Spleen (tissue), 11 donors: ENCODE measurements around the gene PARP9. TPM values are rescaled to one million over a fixed set of nuclear protein-coding genes. Genes with fewer than 3 reads are reported as not detected.

Experiments used
- DNase-seq: peaks from one replicate; pipeline ENCODE4 v3.0.0-alpha.2; 2020
- H3K27ac ChIP-seq, 8 donors: fragments of 200-600 bp; sonication (generic) in 7 of 8; 1 replicate in 4 of 8; 2 replicates in 4 of 8; pipeline versions ENCODE4 v1.5.0 to v1.8.0; 2016 to 2021; ENCODE audit warnings: inconsistent platforms in 4 of 8, mild to moderate bottlenecking in 4 of 8, moderate library complexity in 1 of 8
- H3K27me3 ChIP-seq, 7 donors: fragments of 200-600 bp; sonication (generic) in 6 of 7; replicated peaks in 1 of 7; 1 replicate in 4 of 7; 2 replicates in 3 of 7; pipeline versions ENCODE4 v1.5.0 to v1.8.0; 2016 to 2021; ENCODE audit warnings: inconsistent platforms in 3 of 7, mild to moderate bottlenecking in 1 of 7
- H3K36me3 ChIP-seq, 6 donors: fragments of 200-600 bp; sonication (generic) in 5 of 6; 1 replicate in 4 of 6; 2 replicates in 2 of 6; pipeline versions ENCODE4 v1.5.0 to v1.8.0; 2016 to 2021; ENCODE audit warnings: inconsistent platforms in 2 of 6
- H3K4me1 ChIP-seq, 6 donors: fragments of 200-600 bp; sonication (generic) in 5 of 6; 1 replicate in 3 of 6; 2 replicates in 3 of 6; pipeline versions ENCODE4 v1.5.0 to v1.8.0; 2016 to 2021; ENCODE audit warnings: inconsistent platforms in 3 of 6
- H3K4me3 ChIP-seq, 8 donors: fragments of 200-600 bp; sonication (generic) in 7 of 8; 1 replicate in 4 of 8; 2 replicates in 4 of 8; pipeline versions ENCODE4 v1.5.0 to v1.8.0; 2016 to 2021; ENCODE audit warnings: inconsistent platforms in 4 of 8, mild to moderate bottlenecking in 4 of 8, moderate library complexity in 2 of 8
- H3K9me3 ChIP-seq, 8 donors: fragments of 200-600 bp; sonication (generic) in 7 of 8; 1 replicate in 4 of 8; 2 replicates in 4 of 8; pipeline versions ENCODE4 v1.5.0 to v1.8.0; 2016 to 2021; ENCODE audit warnings: inconsistent platforms in 4 of 8
- POLR2A ChIP-seq, 3 donors: fragments of 450-650 bp; IDR thresholded peaks; one replicate each; pipeline ENCODE4 v1.5.1; 2017; ENCODE audit warnings: antibody characterized with exemption in 3 of 3, mild to moderate bottlenecking in 1 of 3
- POLR2AphosphoS5 ChIP-seq, 3 donors: sonication (generic); formaldehyde crosslinking; IDR thresholded peaks; one replicate each; pipeline ENCODE4 v1.5.1; 2017; ENCODE audit warnings: antibody characterized with exemption in 3 of 3
- WGBS, 5 donors: extraction: QIAGEN DNeasy Blood & Tissue Kit in 3 of 5; methylation state at CpG; one replicate each; pipeline versions ENCODE4 v1.1.5 to v1.1.7; 2013 to 2018; 5-methylcytosine and 5-hydroxymethylcytosine counted together
- intact Hi-C: fragments of 100-400 bp; cut with DNase I; formaldehyde crosslinking; loops from one replicate; pipeline ENCODE4 v1.15.0; 2023; ENCODE audit warnings: low total_unique reads
- polyA plus RNA-seq, 3 donors: library from polyadenylated mRNA; stranded (reverse); fragments of 200-250 nt; gene quantifications; one replicate each; pipeline ENCODE4 v1.2.1, GENCODE V29; 2013
- total RNA-seq, 7 donors: library from RNA; depleted of rRNA in 3 of 7; stranded (reverse); fragments of >200 nt in 3 of 7; fragmentation: NEBNext Ultra II Directional in 4 of 7; extraction: Animal tissue kit (Norgen Biotek cat#: 25700) in 4 of 7; gene quantifications; one replicate each; pipeline versions ENCODE4 v1.1.0 to v1.2.1, GENCODE V29; 2016 to 2021
- TF ChIP-seq, protein P1 (sequence below), 11 experiments: fragments of 200-600 bp in 7 of 11; fragments of 450-650 bp in 4 of 11; sonication (generic) in 4 of 11; IDR thresholded peaks in 8 of 11; conservative IDR thresholded peaks in 3 of 11; 1 replicate in 7 of 11; 2 replicates in 4 of 11; pipeline versions ENCODE4 v1.4.0 to v1.8.0; 2016 to 2021; ENCODE audit warnings: antibody characterized with exemption in 11 of 11, inconsistent platforms in 4 of 11, mild to moderate bottlenecking in 1 of 11
- donor health status: healthy with polysubstance abuse.
- donor health status: DM: no; HTN: no; CAD: no; lungs with moderate emphysema.
- donor health status: DM: no; HTN: no; CAD: no.
- donor health status: Bipolar disorder and iron deficiency.
- donor health status: healthy.
- donor health status: DM: no; HTN: no; CAD: no.
- donor health status: DM: yes; HTN: yes; CAD: no.

PARP9 gene
- total and polyA plus RNA-seq, 10 donors: 24.0 to 72.6 (median 61.8) TPM

DNA sequence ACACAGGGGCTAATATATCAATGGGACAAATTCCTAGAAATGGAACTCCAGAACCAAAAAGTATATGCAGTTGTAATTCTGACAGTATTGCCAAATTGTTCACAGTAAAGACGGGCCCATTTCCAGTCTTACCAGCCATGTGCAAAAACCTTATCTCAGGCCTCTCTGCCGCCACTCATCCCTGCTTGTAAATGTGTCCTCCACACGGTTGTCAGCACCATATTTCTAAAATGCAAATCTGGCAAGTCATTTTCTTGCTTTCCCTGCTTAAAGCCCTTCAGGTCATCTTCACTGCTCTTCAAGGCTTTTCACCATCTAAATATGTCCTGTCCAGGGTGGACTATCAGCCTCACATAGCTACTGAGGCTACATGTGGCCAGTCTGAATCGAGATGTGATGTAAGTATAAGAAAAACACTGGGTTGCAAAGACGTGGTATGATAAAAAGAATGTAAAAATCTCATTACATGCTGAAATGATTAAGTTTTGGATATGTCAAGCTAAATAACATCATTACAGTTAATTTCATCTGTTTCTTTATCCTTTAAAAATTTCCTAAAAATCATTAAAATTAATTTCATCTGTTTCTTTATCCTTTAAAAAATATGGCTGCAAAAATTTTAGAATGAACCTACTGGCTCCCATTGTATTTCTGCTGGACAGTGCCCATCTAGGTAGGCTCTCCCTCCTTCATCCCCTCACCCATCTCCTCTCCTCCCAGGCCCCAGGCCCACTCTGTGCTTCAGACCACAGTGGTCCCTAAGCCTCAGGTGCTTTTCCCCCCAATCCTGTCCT, 980 bp downstream of the PARP9 start:
- intact Hi-C loops: loop anchor here (2.0 kb wide), 1 partner anchor 116 kb away; no protein-coding TSS in a partner anchor
- H3K4me1 ChIP-seq: peaks cover 37 to 83% (median 75%) of the 10 kb centered on the region in 6 donors
- TF ChIP-seq POLR2AphosphoS5 (IDR thresholded peaks at IDR 0.05) (no peak), POLR2A (IDR thresholded peaks at IDR 0.05) (no peak)
- TF ChIP-seq, protein P1, sequence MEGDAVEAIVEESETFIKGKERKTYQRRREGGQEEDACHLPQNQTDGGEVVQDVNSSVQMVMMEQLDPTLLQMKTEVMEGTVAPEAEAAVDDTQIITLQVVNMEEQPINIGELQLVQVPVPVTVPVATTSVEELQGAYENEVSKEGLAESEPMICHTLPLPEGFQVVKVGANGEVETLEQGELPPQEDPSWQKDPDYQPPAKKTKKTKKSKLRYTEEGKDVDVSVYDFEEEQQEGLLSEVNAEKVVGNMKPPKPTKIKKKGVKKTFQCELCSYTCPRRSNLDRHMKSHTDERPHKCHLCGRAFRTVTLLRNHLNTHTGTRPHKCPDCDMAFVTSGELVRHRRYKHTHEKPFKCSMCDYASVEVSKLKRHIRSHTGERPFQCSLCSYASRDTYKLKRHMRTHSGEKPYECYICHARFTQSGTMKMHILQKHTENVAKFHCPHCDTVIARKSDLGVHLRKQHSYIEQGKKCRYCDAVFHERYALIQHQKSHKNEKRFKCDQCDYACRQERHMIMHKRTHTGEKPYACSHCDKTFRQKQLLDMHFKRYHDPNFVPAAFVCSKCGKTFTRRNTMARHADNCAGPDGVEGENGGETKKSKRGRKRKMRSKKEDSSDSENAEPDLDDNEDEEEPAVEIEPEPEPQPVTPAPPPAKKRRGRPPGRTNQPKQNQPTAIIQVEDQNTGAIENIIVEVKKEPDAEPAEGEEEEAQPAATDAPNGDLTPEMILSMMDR (IDR thresholded peaks at IDR 0.05 in 8 of 11, conservative IDR thresholded peaks at IDR 0.05 in 3 of 11): no peak

DNA sequence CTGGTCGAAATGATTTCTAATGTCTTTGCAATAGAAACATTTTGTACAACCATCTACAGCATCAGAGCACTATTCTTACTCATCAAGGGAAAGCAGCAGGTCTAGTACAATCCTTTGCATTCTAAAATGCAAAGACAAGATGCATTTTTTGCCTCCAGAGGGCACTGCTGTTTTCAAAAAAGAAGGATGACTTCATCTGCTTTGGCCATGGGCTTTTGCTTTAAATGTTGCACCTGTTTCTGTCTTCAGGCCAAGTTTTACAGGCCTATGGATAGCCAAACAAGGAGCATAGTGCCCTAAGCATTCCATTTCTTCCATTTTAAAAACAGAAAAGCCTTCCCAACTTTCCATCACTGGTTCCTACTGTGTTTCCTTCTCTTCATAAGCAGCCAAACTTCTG, 3.4 kb downstream of the PARP9 start:
- intact Hi-C loops: no loop called here
- H3K4me3 ChIP-seq: no peak overlapping the region
- no peaks in the 10 kb centered on the region for H3K27me3 ChIP-seq
- peak overlapping the region in 6 of 8 donors; percentile 33 to 98 (median 42) for H3K27ac ChIP-seq
- peaks cover 0 to 54% (median 39%) of the 10 kb centered on the region in 6 donors for H3K36me3 ChIP-seq
- TF ChIP-seq, protein P1 (IDR thresholded peaks at IDR 0.05 in 8 of 11, conservative IDR thresholded peaks at IDR 0.05 in 3 of 11): peak in 10 of 11 experiments; percentile 34 to 82 (median 70)
- no peak for TF ChIP-seq POLR2A (IDR thresholded peaks at IDR 0.05)
- no peak for TF ChIP-seq POLR2AphosphoS5 (IDR thresholded peaks at IDR 0.05)
- no peaks in the 10 kb centered on the region for H3K9me3 ChIP-seq
- H3K4me1 ChIP-seq: peaks cover 27 to 72% (median 52%) of the 10 kb centered on the region in 6 donors
- no peak for DNase-seq
- 78 to 100% (median 92%) methylated on average over 1 of the region's 1 CpG for WGBS, 5 donors

More for the DNA sequence above, 980 bp downstream of the PARP9 start:
- H3K27me3 ChIP-seq: no peaks in the 10 kb centered on the region
- H3K4me3 ChIP-seq: peak overlapping the region; percentile 60 to 95 (median 82)
- peaks cover 0 to 54% (median 34%) of the 10 kb centered on the region in 6 donors for H3K36me3 ChIP-seq
- 31 to 49% (median 41%) methylated on average over 5 of the region's 5 CpGs for WGBS, 5 donors
- peak overlapping the region; percentile 94 to 99 (median 97) for H3K27ac ChIP-seq
- DNase-seq: no peak
- no peaks in the 10 kb centered on the region for H3K9me3 ChIP-seq

DNA sequence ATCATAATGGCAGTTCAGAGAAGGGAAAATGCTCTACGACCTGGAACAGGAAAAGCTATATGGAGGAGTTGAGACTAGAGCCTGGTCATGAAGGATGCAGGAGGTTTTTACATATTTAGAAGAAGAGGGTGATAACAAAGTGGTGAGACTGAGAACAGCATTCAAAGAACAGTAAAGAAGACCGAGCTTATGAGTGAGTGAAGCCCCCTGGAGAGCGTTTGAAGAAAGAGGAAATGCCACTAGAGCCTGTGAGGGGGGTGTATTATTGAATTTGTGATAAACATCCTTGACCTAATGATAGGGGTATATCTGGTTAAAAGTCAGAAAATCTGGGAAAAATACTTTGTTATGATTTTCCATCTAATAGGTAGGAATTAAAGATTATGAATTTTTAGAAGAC, 4.2 kb downstream of the PARP9 start:
- intact Hi-C loops: no loop called here
- peaks cover 19 to 72% (median 45%) of the 10 kb centered on the region in 6 donors for H3K4me1 ChIP-seq
- 57 to 63% (median 60%) methylated on average over 3 of the region's 3 CpGs for WGBS, 5 donors
- TF ChIP-seq, protein P1 (IDR thresholded peaks at IDR 0.05 in 8 of 11, conservative IDR thresholded peaks at IDR 0.05 in 3 of 11): no peak
- TF ChIP-seq POLR2AphosphoS5 (IDR thresholded peaks at IDR 0.05) (no peak), POLR2A (IDR thresholded peaks at IDR 0.05) (no peak)
- no peaks in the 10 kb centered on the region for H3K9me3 ChIP-seq
- no peaks in the 10 kb centered on the region for H3K27me3 ChIP-seq
- H3K27ac ChIP-seq: peak overlapping the region in 2 of 8 donors; percentile 12 to 98
- peaks cover 0 to 60% (median 46%) of the 10 kb centered on the region in 6 donors for H3K36me3 ChIP-seq
- DNase-seq: no peak
- no peak overlapping the region for H3K4me3 ChIP-seq

DNA sequence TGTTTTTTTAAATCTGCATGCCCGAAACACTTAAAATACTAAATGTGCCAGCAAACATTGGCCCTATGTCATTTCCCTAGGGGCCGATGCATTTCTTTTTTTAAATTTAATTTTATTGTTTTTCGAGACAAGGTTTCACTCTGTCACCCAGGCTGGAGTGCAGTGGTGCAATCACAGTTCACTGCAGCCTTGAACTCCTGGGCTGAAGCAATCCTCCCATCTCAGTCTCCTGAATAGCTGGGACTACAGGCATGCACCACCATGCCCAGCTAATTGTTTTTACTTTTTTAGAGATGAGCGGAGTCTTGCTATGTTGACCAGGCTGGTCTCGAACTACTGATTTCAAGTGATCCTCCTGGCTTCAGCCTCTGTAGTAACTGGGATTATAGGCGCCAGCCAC, 5.5 kb downstream of the PARP9 start:
- H3K27ac ChIP-seq: no peak overlapping the region
- peaks cover 0 to 73% (median 59%) of the 10 kb centered on the region in 6 donors for H3K36me3 ChIP-seq
- 86 to 95% (median 89%) methylated on average over 6 of the region's 6 CpGs for WGBS, 5 donors
- DNase-seq: no peak
- no peak overlapping the region for H3K4me3 ChIP-seq
- TF ChIP-seq, protein P1 (IDR thresholded peaks at IDR 0.05 in 8 of 11, conservative IDR thresholded peaks at IDR 0.05 in 3 of 11): no peak
- TF ChIP-seq POLR2AphosphoS5 (IDR thresholded peaks at IDR 0.05): no peak
- TF ChIP-seq POLR2A (IDR thresholded peaks at IDR 0.05): no peak
- no peaks in the 10 kb centered on the region for H3K9me3 ChIP-seq
- no peaks in the 10 kb centered on the region for H3K27me3 ChIP-seq
- peaks cover 19 to 77% (median 44%) of the 10 kb centered on the region in 6 donors for H3K4me1 ChIP-seq
- intact Hi-C loops: no loop called here
